ENCODE measurements around the gene CAMTA1. TPM values are rescaled to one million over a fixed set of nuclear protein-coding genes. Genes with fewer than 3 reads are reported as not detected.

CAMTA1 gene
- total RNA-seq, 1 donor from 2014 or later, result 109 TPM

- Mint-ChIP-seq H3K36me3 (ENCODE audit: low read depth) (no peaks in the 10 kb centered on the region), H3K4me1 (no peaks in the 10 kb centered on the region), H3K4me3 (no peak overlapping the region), H3K27ac (ENCODE audit: unreplicated experiment) (no peak overlapping the region), H3K9me3 (no peaks in the 10 kb centered on the region), H3K27me3 (ENCODE audit: low read depth) (peaks cover 18% of the 10 kb centered on the region)
- no peak for DNase-seq (ENCODE audit: low read depth, low spot score)
- TF ChIP-seq CTCF (conservative IDR thresholded peaks at IDR 0.05), result no peak
Observed at GRCh38 chr1:7045897-7046296, 260.6 kb downstream of the CAMTA1 start.

- DNase-seq (ENCODE audit: low read depth, low spot score), result peak; percentile 15
- H3K27ac Mint-ChIP-seq (ENCODE audit: unreplicated experiment), result no peak overlapping the region
- H3K9me3 Mint-ChIP-seq, result no peaks in the 10 kb centered on the region
- H3K36me3 Mint-ChIP-seq (ENCODE audit: low read depth), result no peaks in the 10 kb centered on the region
- H3K4me1 Mint-ChIP-seq, result no peaks in the 10 kb centered on the region
- no peak for TF ChIP-seq CTCF (conservative IDR thresholded peaks at IDR 0.05)
- H3K4me3 Mint-ChIP-seq, result no peak overlapping the region
- H3K27me3 Mint-ChIP-seq (ENCODE audit: low read depth), result peaks cover 18% of the 10 kb centered on the region
Observed at GRCh38 chr1:7046314-7046713, 261.1 kb downstream of the CAMTA1 start.

- Mint-ChIP-seq H3K4me3 (no peak overlapping the region), H3K9me3 (no peaks in the 10 kb centered on the region), H3K27ac (ENCODE audit: unreplicated experiment) (no peak overlapping the region), H3K4me1 (no peaks in the 10 kb centered on the region), H3K36me3 (ENCODE audit: low read depth) (no peaks in the 10 kb centered on the region), H3K27me3 (ENCODE audit: low read depth) (peaks cover 18% of the 10 kb centered on the region)
- no peak for TF ChIP-seq CTCF (conservative IDR thresholded peaks at IDR 0.05)
- DNase-seq (ENCODE audit: low read depth, low spot score), result no peak
Observed at GRCh38 chr1:7046891-7047290, 261.6 kb downstream of the CAMTA1 start.

- no peaks in the 10 kb centered on the region for H3K4me1 Mint-ChIP-seq
- no peak for DNase-seq (ENCODE audit: low read depth, low spot score)
- H3K27me3 Mint-ChIP-seq (ENCODE audit: low read depth), result peaks cover 18% of the 10 kb centered on the region
- H3K27ac Mint-ChIP-seq (ENCODE audit: unreplicated experiment), result no peak overlapping the region
- H3K4me3 Mint-ChIP-seq, result no peak overlapping the region
- no peak for TF ChIP-seq CTCF (conservative IDR thresholded peaks at IDR 0.05)
- no peaks in the 10 kb centered on the region for H3K36me3 Mint-ChIP-seq (ENCODE audit: low read depth)
- H3K9me3 Mint-ChIP-seq, result no peaks in the 10 kb centered on the region
Observed at GRCh38 chr1:7047866-7048265, 262.6 kb downstream of the CAMTA1 start.

- Mint-ChIP-seq H3K27ac (ENCODE audit: unreplicated experiment) (no peak overlapping the region), H3K4me3 (no peak overlapping the region), H3K36me3 (ENCODE audit: low read depth) (no peaks in the 10 kb centered on the region), H3K9me3 (no peaks in the 10 kb centered on the region), H3K4me1 (no peaks in the 10 kb centered on the region), H3K27me3 (ENCODE audit: low read depth) (peaks cover 21% of the 10 kb centered on the region)
- DNase-seq (ENCODE audit: low read depth, low spot score), result no peak
- no peak for TF ChIP-seq CTCF (conservative IDR thresholded peaks at IDR 0.05)
Observed at GRCh38 chr1:7048395-7048794, 263.1 kb downstream of the CAMTA1 start.

Data from neural crest cell (in vitro differentiated cells).